HepG2 (cell line): ENCODE results near the gene OAS2. TPM values are rescaled to one million over a fixed set of nuclear protein-coding genes. Genes with fewer than 3 reads are reported as not detected.

Experiments used
- HES4 ChIP-seq: sonication (generic); formaldehyde crosslinking; IDR thresholded peaks from 2 replicates; pipeline ENCODE4 v1.9.0; 2021; ENCODE audit warnings: mild to moderate bottlenecking, missing genetic modification reagents, borderline replicate concordance
- KLF11 ChIP-seq: IDR thresholded peaks from 2 replicates; pipeline ENCODE4 v1.6.1; 2016; ENCODE audit warnings: missing compliant biosample characterization
- LBX2 ChIP-seq: sonication (generic); formaldehyde crosslinking; IDR thresholded peaks from 2 replicates; pipeline ENCODE4 v1.5.0; 2020; ENCODE audit warnings: missing genetic modification reagents, mild to moderate bottlenecking, borderline replicate concordance
- PCBP2 ChIP-seq: fragments of 200-400 bp; formaldehyde crosslinking; optimal IDR thresholded peaks from 2 replicates; pipeline ENCODE3; 2018; ENCODE audit warnings: low read length, low read depth; ENCODE audit not compliant: poor library complexity, severe bottlenecking
- PHF5A ChIP-seq: IDR thresholded peaks from one replicate; pipeline ENCODE4 v1.6.1; 2018; ENCODE audit warnings: low read depth, missing genetic modification reagents; ENCODE audit not compliant: unreplicated experiment
- PRPF4 ChIP-seq: fragments of 200-400 bp; formaldehyde crosslinking; IDR thresholded peaks from 2 replicates; pipeline ENCODE4 v1.6.1; 2016; ENCODE audit warnings: low read length, low read depth; ENCODE audit not compliant: poor library complexity, severe bottlenecking
- SALL1 ChIP-seq: sonication (generic); formaldehyde crosslinking; IDR thresholded peaks from 2 replicates; pipeline ENCODE4 v1.8.0; 2022; ENCODE audit warnings: mild to moderate bottlenecking, missing genetic modification reagents
- SP2 ChIP-seq: sonication (generic); formaldehyde crosslinking; IDR thresholded peaks from 2 replicates; pipeline ENCODE4 v1.5.1; 2020; ENCODE audit warnings: mild to moderate bottlenecking, missing genetic modification reagents
- SRF ChIP-seq: IDR thresholded peaks from 2 replicates; pipeline ENCODE4 v1.6.1; 2011; ENCODE audit warnings: mild to moderate bottlenecking, low read depth, low read length, moderate library complexity
- ZNF143 ChIP-seq: sonication (generic); formaldehyde crosslinking; IDR thresholded peaks from 2 replicates; pipeline ENCODE4 v1.4.0; 2020; ENCODE audit warnings: missing genetic modification reagents
- ZNF276 ChIP-seq: sonication (generic); formaldehyde crosslinking; IDR thresholded peaks from 2 replicates; pipeline ENCODE4 v1.4.0; 2020; ENCODE audit warnings: mild to moderate bottlenecking, low read depth, missing genetic modification reagents
- ZNF318 ChIP-seq: sonication (generic); formaldehyde crosslinking; IDR thresholded peaks from 2 replicates; pipeline ENCODE4 v1.4.0; 2020; ENCODE audit warnings: mild to moderate bottlenecking, missing genetic modification reagents
- ZNF460 ChIP-seq: sonication (generic); formaldehyde crosslinking; IDR thresholded peaks from 2 replicates; pipeline ENCODE4 v1.5.1; 2020; ENCODE audit warnings: missing genetic modification reagents, mild to moderate bottlenecking, borderline replicate concordance
- ZNF737 ChIP-seq: sonication (generic); formaldehyde crosslinking; IDR thresholded peaks from 2 replicates; pipeline ENCODE4 v1.5.0; 2020; ENCODE audit warnings: missing genetic modification reagents, mild to moderate bottlenecking, borderline replicate concordance
- ZNF772 ChIP-seq: sonication (generic); formaldehyde crosslinking; IDR thresholded peaks from 2 replicates; pipeline ENCODE4 v1.5.0; 2020; ENCODE audit warnings: mild to moderate bottlenecking, missing genetic modification reagents
- polyA plus RNA-seq, 8 experiments: library from polyadenylated mRNA; depleted of rRNA in 3 of 8; stranded (reverse) in 7 of 8; unstranded in 1 of 8; fragments of >200 nt; fragmentation: Illumina TruSeq in 4 of 8; extraction: Trizol in 4 of 8; gene quantifications; 2 replicates each; pipeline versions ENCODE4 v1.2.1 to v1.2.3, GENCODE V29; 2011 to 2016; ENCODE audit warnings: low read depth in 4 of 8, missing spikeins in 1 of 8, mixed read lengths in 1 of 8; ENCODE audit not compliant: insufficient read depth in 1 of 8
- total RNA-seq, 5 experiments: library from RNA; depleted of rRNA; stranded (reverse); fragments of >200 nt; fragmentation: Illumina TruSeq; extraction: Trizol; gene quantifications; 2 replicates each; pipeline ENCODE4 v1.2.3, GENCODE V29; 2016; ENCODE audit warnings: low read depth in 1 of 5

The OAS2 gene
- total and polyA plus RNA-seq, 2 of the 13 experiments (the other 11 are each of a cell fraction or from before 2014, with no cell fraction given), result 0.05 to 0.24 TPM

- TF ChIP-seq ZNF318 (CRISPR knock-in tag), result no peak
- no peak for TF ChIP-seq SRF
- no peak for TF ChIP-seq SP2 (CRISPR knock-in tag)
- no peak for TF ChIP-seq KLF11 (CRISPR knock-in tag)
- TF ChIP-seq PCBP2, result no peak
- 0 out of 2 replicates have a peak, but pooled peaks have one; percentile 78 for TF ChIP-seq ZNF772 (CRISPR knock-in tag)
- TF ChIP-seq ZNF460, result no peak
- no peak for TF ChIP-seq ZNF737 (CRISPR knock-in tag)
- peak; percentile 74 for TF ChIP-seq SALL1 (CRISPR knock-in tag)
- TF ChIP-seq ZNF276 (CRISPR knock-in tag), result peak; percentile 35; the same call in 1 of the 2 replicates
- TF ChIP-seq PRPF4, result no peak
- TF ChIP-seq HES4 (CRISPR knock-in tag), result no peak
- peak; percentile 60; the same call in 1 of the 2 replicates for TF ChIP-seq ZNF143 (CRISPR knock-in tag)
- no peak for TF ChIP-seq LBX2 (CRISPR knock-in tag)
- TF ChIP-seq PHF5A, result no peak
These were observed 40.3 kb upstream of the OAS2 start, which contains the start of gene OAS3 (continued) for GRCh38 chr12:112937741-112938719.
